PC-9 (cell line): Measurements from ENCODE around the gene RPS26. TPM values are rescaled to one million over a fixed set of nuclear protein-coding genes. Genes with fewer than 3 reads are reported as not detected.
A peak's percentile ranks its signal among the peaks of the same experiment; 100 is the strongest.

Experiments
- Bru-seq: library from RNA; stranded (reverse); fragments of 400-500 nt; gene quantifications from one replicate; lab custom pipeline; 2021; lab: Mats Ljungman, UMichigan
- BruChase-seq, 2 experiments: library from RNA; stranded (reverse); fragments of 400-500 nt; gene quantifications; one replicate each; lab custom pipeline; 2021; lab: Mats Ljungman, UMichigan
- BruUV-seq: library from RNA; stranded (reverse); fragments of 400-500 nt; replicated peaks from 2 replicates; lab custom pipeline; 2021; lab: Mats Ljungman, UMichigan
- CTCF ChIA-PET: fragments of 300-600 bp; sonication (Branson Sonifier 250); formaldehyde crosslinking; loops from one replicate; lab custom pipeline; 2022; ENCODE audit warnings: antibody characterized with exemption; lab: Charles Lee
- POLR2A ChIA-PET: fragments of 300-600 bp; sonication (Branson Sonifier 250); formaldehyde crosslinking; loops from one replicate; lab custom pipeline; 2022; ENCODE audit warnings: antibody characterized with exemption; ENCODE audit not compliant: unreplicated experiment; lab: Charles Lee
- DNase-seq, 2 experiments: peaks; one replicate each; pipeline versions ENCODE4 v3.0.0 to v3.0.0-alpha.2; 2015 to 2022; ENCODE audit warnings: mixed read lengths in 1 of 2
- H2AFZ ChIP-seq: fragments of 200-600 bp; sonication (generic); 2 replicates; pipeline ENCODE4 v1.8.1; 2017; ENCODE audit warnings: antibody characterized with exemption
- H3F3A ChIP-seq: fragments of 200-600 bp; sonication (generic); 2 replicates; pipeline ENCODE4 v1.8.1; 2017; ENCODE audit warnings: antibody characterized with exemption, mild to moderate bottlenecking, low read depth; ENCODE audit not compliant: insufficient read depth
- H3K27ac ChIP-seq: fragments of 200-600 bp; sonication (generic); 2 replicates; pipeline ENCODE4 v1.6.1; 2016; ENCODE audit warnings: mixed run types
- H3K27me3 ChIP-seq: fragments of 200-600 bp; sonication (generic); 2 replicates; pipeline ENCODE4 v1.6.1; 2016; ENCODE audit warnings: low read depth, mixed run types; ENCODE audit not compliant: insufficient read depth
- H3K36me3 ChIP-seq: fragments of 200-600 bp; sonication (generic); 2 replicates; pipeline ENCODE4 v1.6.1; 2016; ENCODE audit warnings: low read depth, mixed run types
- H3K4me1 ChIP-seq: fragments of 200-600 bp; sonication (generic); replicated peaks from 2 replicates; pipeline ENCODE4 v1.6.1; 2016; ENCODE audit warnings: mixed run types; ENCODE audit not compliant: insufficient read depth
- H3K4me2 ChIP-seq: fragments of 200-600 bp; sonication (generic); 2 replicates; pipeline ENCODE4 v1.6.1; 2017; ENCODE audit warnings: mixed run types
- H3K4me3 ChIP-seq: fragments of 200-600 bp; sonication (generic); 2 replicates; pipeline ENCODE4 v1.6.1; 2016; ENCODE audit warnings: mixed run types
- H3K79me2 ChIP-seq: fragments of 200-600 bp; sonication (generic); 2 replicates; pipeline ENCODE4 v1.6.1; 2017; ENCODE audit warnings: low read depth, mixed run types
- H3K9me2 ChIP-seq: fragments of 200-600 bp; sonication (generic); 2 replicates; pipeline ENCODE4 v1.8.1; 2017; ENCODE audit warnings: mild to moderate bottlenecking; ENCODE audit not compliant: insufficient read depth
- H3K9me3 ChIP-seq: fragments of 200-600 bp; sonication (generic); 2 replicates; pipeline ENCODE4 v1.8.1; 2016; ENCODE audit warnings: low read depth; ENCODE audit not compliant: insufficient read depth
- H4K20me1 ChIP-seq: fragments of 200-600 bp; sonication (generic); 2 replicates; pipeline ENCODE4 v1.8.1; 2017; ENCODE audit not compliant: insufficient read depth
- CTCF ChIP-seq: fragments of 200-600 bp; sonication (generic); conservative IDR thresholded peaks from 2 replicates; pipeline ENCODE4 v1.6.1; 2017; ENCODE audit warnings: mixed run types, antibody characterized with exemption, mild to moderate bottlenecking, moderate library complexity
- EZH2 ChIP-seq: fragments of 200-600 bp; sonication (generic); IDR thresholded peaks from 2 replicates; pipeline ENCODE4 v1.8.0; 2017; ENCODE audit warnings: antibody characterized with exemption, low read depth
- intact Hi-C: fragments of 100-400 bp; cut with micrococcal nuclease; formaldehyde crosslinking; loops from one replicate; pipeline ENCODE4 v1.10.0; 2022; ENCODE audit not compliant: unreplicated experiment
- long read RNA-seq: library from polyadenylated mRNA; stranded (forward); transcript quantifications from one replicate; pipeline ENCODE4 v2.0.0, GENCODE V29; 2022
- total RNA-seq: library from RNA; stranded (reverse); gene quantifications from 2 replicates; pipeline ENCODE4 v1.2.3, GENCODE V29; 2021

Gene RPS26
- 25.2 and 43.3 TPM in 2 replicates for total RNA-seq
- percentile 99 among the genes with signal in this experiment for Bru-seq, nascent RNA
- percentile 99 among the genes with signal in this experiment for BruChase-seq, experiment 1, labeled RNA remaining after a 2-hour chase
- percentile 99 among the genes with signal in this experiment for BruChase-seq, experiment 2, labeled RNA remaining after a 6-hour chase
- long read RNA-seq, transcript RPS26-204 (4 exons, 1,140 nt): major isoform, 43 of 45 reads
- long read RNA-seq, partial matches to known transcripts: 0 of 45 reads
- long read RNA-seq, other reads (novel, unspliced or antisense): 0 of 45 reads

DNA sequence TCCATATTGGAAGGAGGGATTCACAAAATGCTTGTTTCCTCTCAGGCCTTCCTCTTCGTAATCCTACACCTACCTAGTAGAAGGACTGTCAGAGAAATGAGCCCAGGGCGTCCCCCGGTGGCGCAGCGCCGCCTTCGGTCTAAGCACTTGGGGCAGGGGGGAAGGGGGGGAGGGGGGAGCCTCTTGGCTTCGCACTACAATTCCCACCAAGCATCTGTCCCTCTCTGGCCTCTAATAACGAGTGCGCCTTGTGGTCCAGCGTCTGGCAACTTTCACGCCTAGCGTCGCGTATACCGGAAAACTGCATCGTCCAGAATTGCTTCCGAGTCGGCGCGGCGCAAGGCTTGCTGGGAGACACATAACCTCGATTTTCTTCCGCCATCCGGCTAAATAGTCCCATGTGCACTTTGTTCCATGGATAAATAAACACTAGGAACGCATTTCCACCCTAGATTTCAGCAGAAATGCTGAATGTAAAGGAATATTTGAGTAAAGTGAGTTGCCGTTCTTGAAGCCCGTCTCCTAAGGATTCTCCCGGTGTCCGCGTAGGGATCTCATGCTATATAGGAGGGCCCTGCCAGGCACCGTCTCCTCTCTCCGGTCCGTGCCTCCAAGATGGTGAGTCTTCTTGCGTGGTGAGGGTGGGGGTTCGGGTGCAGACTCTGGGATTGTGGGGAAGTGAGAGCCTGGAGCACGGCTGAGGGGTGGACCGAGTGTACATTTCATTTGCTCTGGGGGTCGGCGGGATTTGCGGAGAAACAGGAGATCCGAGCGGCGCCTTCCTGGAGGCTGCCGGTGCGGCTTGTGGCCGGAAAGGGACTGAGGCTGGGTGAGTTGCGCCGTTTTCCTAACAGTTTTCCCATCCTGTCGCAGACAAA, at the start of gene RPS26:
TSS of gene RPS26 (plus strand) at position 367 of the 878 bp plus-strand sequence. CDS start at position 616, 249 bp downstream.
- intact Hi-C loops: loop anchor here (1.0 to 10.0 kb wide), 8 partner anchors 44 to 303 kb away; partner anchors contain the start of genes NABP2, ORMDL2, PYM1 and RNF41
- H3K4me1 ChIP-seq: peaks cover 24% of the 10 kb centered on the region
- CTCF ChIA-PET: no interaction called here
- H3K79me2 ChIP-seq: peaks cover 26% of the 10 kb centered on the region
- peaks cover 13% of the 10 kb centered on the region; the same call in 1 of the 2 replicates for H4K20me1 ChIP-seq
- peak within 1 kb of the TSS; percentile 68 for H3K27ac ChIP-seq
- H3K9me2 ChIP-seq: no peaks in the 10 kb centered on the region
- H3F3A ChIP-seq: peaks cover 54% of the 10 kb centered on the region
- no peaks in the 10 kb centered on the region for H3K27me3 ChIP-seq
- DNase-seq: peak; percentile 95 to 96
- H3K36me3 ChIP-seq: peaks cover 25% of the 10 kb centered on the region
- peak within 1 kb of the TSS; percentile 100 for H3K4me2 ChIP-seq
- POLR2A ChIA-PET: interaction anchor here (0.7 kb wide), 2 partner anchors 68 to 117 kb away, joined by 4 read pairs; partner anchors contain the start of gene RAB5B
- peak within 1 kb of the TSS; percentile 97 for H2AFZ ChIP-seq
- peak within 1 kb of the TSS; percentile 73 for H3K4me3 ChIP-seq
- no peak for TF ChIP-seq EZH2
- TF ChIP-seq CTCF: peak; percentile 51
- H3K9me3 ChIP-seq: no peaks in the 10 kb centered on the region
- no TSS peak for BruUV-seq

DNA sequence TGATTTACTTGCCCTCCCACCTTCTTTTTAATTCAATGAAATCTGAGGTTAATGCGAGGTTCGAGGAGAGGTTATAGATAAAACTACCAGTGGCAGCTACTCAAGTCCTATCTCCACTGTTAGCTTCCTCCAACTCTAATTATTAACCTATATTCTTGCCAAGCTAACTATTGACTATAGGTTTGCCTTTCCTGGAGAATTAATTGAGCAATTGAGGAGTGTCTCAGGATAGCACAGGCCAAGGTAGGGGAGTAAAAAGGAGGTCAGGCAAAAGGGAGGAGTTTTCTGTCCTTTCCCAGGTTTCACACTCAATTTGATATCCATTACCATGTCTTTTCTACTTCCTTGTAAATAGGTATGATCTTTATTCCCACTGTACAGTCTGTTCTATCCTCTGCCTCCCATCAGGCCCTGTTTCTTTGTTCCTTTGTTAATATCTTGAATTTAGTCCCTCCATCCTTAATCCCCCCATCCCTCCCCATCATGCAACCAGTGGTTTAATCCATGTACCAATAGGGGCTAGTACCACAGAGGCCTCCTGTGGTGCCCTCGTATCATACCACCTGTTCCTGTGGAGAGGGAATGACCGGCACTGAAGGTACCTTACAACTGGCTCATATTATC, 48.4 kb upstream of the RPS26 start:
- Histone ChIP-seq H4K20me1 (no peaks in the 10 kb centered on the region), H3K4me1 (peaks cover 9% of the 10 kb centered on the region), H3K9me3 (no peaks in the 10 kb centered on the region), H3K4me3 (no peak overlapping the region), H3F3A (peaks cover 22% of the 10 kb centered on the region; the same call in 1 of the 2 replicates), H3K36me3 (no peaks in the 10 kb centered on the region; the same call in 1 of the 2 replicates), H2AFZ (no peak overlapping the region), H3K27me3 (no peaks in the 10 kb centered on the region), H3K4me2 (no peak overlapping the region), H3K27ac (no peak overlapping the region), H3K9me2 (no peaks in the 10 kb centered on the region), H3K79me2 (peaks cover 5% of the 10 kb centered on the region; the same call in 1 of the 2 replicates)
- TF ChIP-seq EZH2: no peak
- TF ChIP-seq CTCF: no peak
- ChIA-PET POLR2A (no interaction called here), CTCF (no interaction called here)
- intact Hi-C loops: no loop called here
- no TSS peak for BruUV-seq
- DNase-seq: no peak
